Spinal cord (tissue), 10 donors: ENCODE data around the gene SNX10. TPM values are rescaled to one million over a fixed set of nuclear protein-coding genes. Genes with fewer than 3 reads are reported as not detected.

Experiments used
- DNase-seq, 6 donors: peaks; one replicate each; pipeline versions ENCODE4 v3.0.0 to v3.0.0-alpha.2; 2013 to 2015; ENCODE audit warnings: low spot score in 6 of 6, low read depth in 4 of 6
- H3K27ac ChIP-seq: one replicate; pipeline ENCODE4 v1.5.1; 2013; ENCODE audit warnings: low read depth, low read length, control low read depth
- H3K27me3 ChIP-seq: one replicate; pipeline ENCODE4 v1.6.1; 2013; ENCODE audit warnings: low read length; ENCODE audit not compliant: control insufficient read depth, insufficient read depth
- H3K36me3 ChIP-seq: one replicate; pipeline ENCODE4 v1.6.1; 2013; ENCODE audit warnings: low read length; ENCODE audit not compliant: control insufficient read depth, insufficient read depth
- H3K4me1 ChIP-seq: one replicate; pipeline ENCODE4 v1.6.1; 2013; ENCODE audit warnings: low read length; ENCODE audit not compliant: control insufficient read depth, insufficient read depth
- H3K4me3 ChIP-seq: one replicate; pipeline ENCODE4 v1.5.1; 2013; ENCODE audit warnings: low read depth, low read length, control low read depth
- H3K9me3 ChIP-seq: one replicate; pipeline ENCODE4 v1.6.1; 2013; ENCODE audit warnings: low read length; ENCODE audit not compliant: control insufficient read depth, insufficient read depth
- WGBS: methylation state at CpG from one replicate; pipeline ENCODE4 v1.1.5; 2013; ENCODE audit warnings: missing lambda C conversion rate; ENCODE audit not compliant: insufficient coverage; 5-methylcytosine and 5-hydroxymethylcytosine counted together
- polyA plus RNA-seq, 2 donors: library from polyadenylated mRNA; unstranded; fragments of 120-200 nt; gene quantifications; one replicate each; pipeline ENCODE4 v1.2.1, GENCODE V29; 2013; ENCODE audit not compliant: insufficient read length in 2 of 2
- total RNA-seq, 2 donors: library from RNA; depleted of rRNA in 1 of 2; stranded (reverse); fragments of 120-200 nt in 1 of 2; fragments of >200 nt in 1 of 2; gene quantifications; one replicate each; pipeline versions ENCODE4 v1.2.3 to v1.2.4, GENCODE V29; 2013 to 2014
- donor health status: healthy.

The SNX10 gene
- total and polyA plus RNA-seq, 4 donors, result 16.9 to 92.3 (median 56.7) TPM

GRCh38 chr7:26388256-26388655 lies 96.6 kb downstream of the SNX10 start:
- H3K27me3 ChIP-seq, result peaks cover 5% of the 10 kb centered on the region
- 84% methylated on average over 2 of the region's 4 CpGs for WGBS

GRCh38 chr7:26390016-26390415 lies 98.4 kb downstream of the SNX10 start:
- Histone ChIP-seq H3K4me3 (no peak overlapping the region), H3K9me3 (no peaks in the 10 kb centered on the region), H3K27me3 (peaks cover 5% of the 10 kb centered on the region), H3K36me3 (no peaks in the 10 kb centered on the region), H3K4me1 (no peaks in the 10 kb centered on the region), H3K27ac (no peak overlapping the region)
- 40% methylated on average over 1 of the region's 2 CpGs for WGBS
- no peak for DNase-seq

More at GRCh38 chr7:26388256-26388655, 96.6 kb downstream of the SNX10 start:
- Histone ChIP-seq H3K4me1 (no peaks in the 10 kb centered on the region), H3K4me3 (no peak overlapping the region), H3K27ac (no peak overlapping the region), H3K36me3 (no peaks in the 10 kb centered on the region), H3K9me3 (no peaks in the 10 kb centered on the region)
- DNase-seq, result no peak

GRCh38 chr7:26393818-26394217 lies 102.2 kb downstream of the SNX10 start:
- peaks cover 2% of the 10 kb centered on the region for H3K27me3 ChIP-seq
- peaks cover 5% of the 10 kb centered on the region for H3K4me1 ChIP-seq
- no peaks in the 10 kb centered on the region for H3K36me3 ChIP-seq
- no peak overlapping the region for H3K27ac ChIP-seq
- no peaks in the 10 kb centered on the region for H3K9me3 ChIP-seq
- H3K4me3 ChIP-seq, result no peak overlapping the region
- DNase-seq, result no peak
- no CpG with 5 or more reads among the region's 3 CpGs for WGBS

- Histone ChIP-seq H3K4me1 (peaks cover 18% of the 10 kb centered on the region), H3K27ac (peak overlapping the region; percentile 86), H3K4me3 (no peak overlapping the region), H3K27me3 (no peaks in the 10 kb centered on the region), H3K36me3 (no peaks in the 10 kb centered on the region), H3K9me3 (no peaks in the 10 kb centered on the region)
- DNase-seq, result peak in 1 of 6 donors; percentile 36
- WGBS, result 29% methylated on average over 3 of the region's 7 CpGs
Observed at GRCh38 chr7:26397332-26397731, 105.7 kb downstream of the SNX10 start.

- Histone ChIP-seq H3K9me3 (no peaks in the 10 kb centered on the region), H3K36me3 (no peaks in the 10 kb centered on the region), H3K27me3 (no peaks in the 10 kb centered on the region), H3K4me3 (peak overlapping the region; percentile 80), H3K27ac (peak overlapping the region; percentile 86), H3K4me1 (peaks cover 18% of the 10 kb centered on the region)
- 3% methylated on average over 38 of the region's 38 CpGs for WGBS
- no peak for DNase-seq
Observed at GRCh38 chr7:26397796-26398426, 106.2 kb downstream of the SNX10 start.

GRCh38 chr7:26398427-26398755 lies 106.7 kb downstream of the SNX10 start:
- Histone ChIP-seq H3K27ac (peak overlapping the region; percentile 95), H3K4me1 (peaks cover 18% of the 10 kb centered on the region), H3K27me3 (no peaks in the 10 kb centered on the region), H3K9me3 (no peaks in the 10 kb centered on the region), H3K36me3 (no peaks in the 10 kb centered on the region), H3K4me3 (peak overlapping the region; percentile 80)
- DNase-seq, result peak in 5 of 6 donors; percentile 56 to 93 (median 63)
- WGBS, result 0% methylated on average over 36 of the region's 36 CpGs

DNA sequence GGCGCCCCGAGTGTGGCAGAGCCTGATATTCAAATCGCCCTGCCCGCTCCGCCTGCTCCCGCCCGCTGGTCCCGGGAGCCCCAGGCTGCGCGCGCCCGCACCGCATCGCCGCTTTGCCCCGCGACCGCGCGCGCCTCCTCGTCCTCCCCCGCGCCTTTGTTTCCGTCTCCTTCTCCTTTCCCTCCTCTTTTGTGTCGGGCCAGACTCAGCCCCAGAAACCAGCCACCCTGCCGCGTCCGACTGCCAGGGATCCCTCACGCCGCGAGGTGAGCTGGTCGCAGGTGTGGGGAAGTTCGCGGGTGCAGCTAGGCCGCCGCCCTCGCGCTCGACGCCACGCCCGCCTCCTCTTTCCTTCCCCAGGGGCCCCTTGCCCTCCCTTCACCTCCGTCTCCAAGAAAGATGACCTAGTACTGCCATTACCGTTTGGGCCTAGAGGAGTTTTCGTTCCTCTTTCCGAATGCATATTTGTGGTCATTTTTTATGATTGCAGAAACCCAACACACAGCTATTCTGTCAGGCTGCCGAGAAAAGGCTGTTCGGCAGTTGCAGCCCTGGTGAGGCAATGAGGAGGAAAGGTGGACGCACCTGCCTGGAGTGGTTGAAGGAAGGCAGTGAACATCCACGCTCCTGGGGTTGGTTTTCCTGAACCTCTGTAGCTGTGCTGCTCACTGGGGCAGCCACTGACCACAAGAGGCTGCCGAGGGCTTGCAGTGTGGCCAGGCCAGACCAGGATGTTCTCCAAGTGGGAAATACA lies 107.3 kb downstream of the SNX10 start:
- Histone ChIP-seq H3K27ac (peak overlapping the region; percentile 95), H3K27me3 (no peaks in the 10 kb centered on the region), H3K4me3 (peak overlapping the region; percentile 80), H3K9me3 (no peaks in the 10 kb centered on the region), H3K4me1 (peaks cover 18% of the 10 kb centered on the region), H3K36me3 (no peaks in the 10 kb centered on the region)
- WGBS, result under 1% methylated on average over 31 of the region's 52 CpGs
- peak in 4 of 6 donors; percentile 52 to 72 (median 58) for DNase-seq

- Histone ChIP-seq H3K4me1 (peaks cover 18% of the 10 kb centered on the region), H3K36me3 (no peaks in the 10 kb centered on the region), H3K9me3 (no peaks in the 10 kb centered on the region), H3K27me3 (no peaks in the 10 kb centered on the region), H3K4me3 (peak overlapping the region; percentile 80), H3K27ac (peak overlapping the region; percentile 95)
- DNase-seq, result peak in 1 of 6 donors; percentile 25
- no CpG with 5 or more reads among the region's 1 CpG for WGBS
Observed at GRCh38 chr7:26399736-26400135, 108.1 kb downstream of the SNX10 start.

DNA sequence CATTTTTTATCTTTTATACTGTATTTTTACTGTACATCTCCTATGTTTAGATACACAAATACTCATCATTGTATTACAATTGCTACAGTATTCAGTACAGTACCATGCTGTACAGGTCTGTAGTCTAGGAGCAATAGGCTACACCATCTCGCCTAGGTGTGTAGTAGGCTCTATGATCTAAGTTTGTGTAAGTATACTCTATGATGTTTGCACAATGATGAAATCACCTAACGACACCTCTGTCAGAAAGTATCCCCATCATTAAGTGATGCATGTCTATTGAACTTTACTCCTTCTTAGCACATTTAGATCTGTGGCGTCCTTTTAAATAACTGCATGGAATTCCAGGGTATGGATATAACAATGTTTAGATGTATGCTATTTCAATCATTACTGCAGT lies 112.0 kb downstream of the SNX10 start:
- no peaks in the 10 kb centered on the region for H3K36me3 ChIP-seq
- DNase-seq, result no peak
- no CpG with 5 or more reads among the region's 3 CpGs for WGBS
- H3K27ac ChIP-seq, result no peak overlapping the region
- H3K9me3 ChIP-seq, result no peaks in the 10 kb centered on the region
- no peak overlapping the region for H3K4me3 ChIP-seq
- no peaks in the 10 kb centered on the region for H3K27me3 ChIP-seq
- H3K4me1 ChIP-seq, result peaks cover 13% of the 10 kb centered on the region
